Measurements from ENCODE around the gene EEFSEC. TPM values are rescaled to one million over a fixed set of nuclear protein-coding genes. Genes with fewer than 3 reads are reported as not detected.

The EEFSEC gene
- total and polyA plus RNA-seq, 12 donors, result 5.5 to 15.6 (median 10.4) TPM

DNA sequence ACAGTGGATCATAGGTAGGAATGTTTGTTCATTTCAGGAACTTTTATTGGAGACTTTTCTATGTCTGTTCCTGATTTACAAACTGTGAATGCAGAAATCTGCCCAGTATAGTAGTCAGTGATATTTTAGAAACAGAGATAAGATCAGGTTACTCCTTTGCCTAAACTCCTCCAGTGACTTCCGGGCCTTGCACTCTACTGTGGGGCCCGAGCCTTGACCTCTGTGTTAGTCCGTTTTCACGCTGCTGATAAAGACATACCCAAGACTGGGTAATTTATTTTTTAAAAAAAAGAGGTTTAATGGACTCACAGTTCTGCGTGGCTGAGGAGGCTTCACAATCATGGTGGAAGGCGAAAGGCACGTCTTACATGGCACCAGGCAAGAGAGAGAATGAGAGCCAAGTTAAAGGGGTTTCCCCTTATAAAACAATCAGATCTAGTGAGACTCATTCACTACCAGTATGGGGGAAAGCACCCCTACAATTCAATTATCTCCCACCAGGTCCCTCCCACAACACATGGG is 186.3 kb downstream of the EEFSEC start:
- H3K27ac ChIP-seq, result no peak overlapping the region
- peaks cover 0 to 3% of the 10 kb centered on the region in 2 donors for H3K36me3 ChIP-seq (replicated peaks in 1 of 2)
- no peak overlapping the region for H3K4me3 ChIP-seq
- intact Hi-C loops (cut with DNase I), result no loop called here
- H3K27me3 ChIP-seq, result no peaks in the 10 kb centered on the region
- TF ChIP-seq, protein P1, sequence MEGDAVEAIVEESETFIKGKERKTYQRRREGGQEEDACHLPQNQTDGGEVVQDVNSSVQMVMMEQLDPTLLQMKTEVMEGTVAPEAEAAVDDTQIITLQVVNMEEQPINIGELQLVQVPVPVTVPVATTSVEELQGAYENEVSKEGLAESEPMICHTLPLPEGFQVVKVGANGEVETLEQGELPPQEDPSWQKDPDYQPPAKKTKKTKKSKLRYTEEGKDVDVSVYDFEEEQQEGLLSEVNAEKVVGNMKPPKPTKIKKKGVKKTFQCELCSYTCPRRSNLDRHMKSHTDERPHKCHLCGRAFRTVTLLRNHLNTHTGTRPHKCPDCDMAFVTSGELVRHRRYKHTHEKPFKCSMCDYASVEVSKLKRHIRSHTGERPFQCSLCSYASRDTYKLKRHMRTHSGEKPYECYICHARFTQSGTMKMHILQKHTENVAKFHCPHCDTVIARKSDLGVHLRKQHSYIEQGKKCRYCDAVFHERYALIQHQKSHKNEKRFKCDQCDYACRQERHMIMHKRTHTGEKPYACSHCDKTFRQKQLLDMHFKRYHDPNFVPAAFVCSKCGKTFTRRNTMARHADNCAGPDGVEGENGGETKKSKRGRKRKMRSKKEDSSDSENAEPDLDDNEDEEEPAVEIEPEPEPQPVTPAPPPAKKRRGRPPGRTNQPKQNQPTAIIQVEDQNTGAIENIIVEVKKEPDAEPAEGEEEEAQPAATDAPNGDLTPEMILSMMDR (IDR thresholded peaks at IDR 0.05), result no peak
- TF ChIP-seq POLR2A (IDR thresholded peaks at IDR 0.05), result no peak
- no peaks in the 10 kb centered on the region for H3K9me3 ChIP-seq (replicated peaks in 1 of 3)
- no peaks in the 10 kb centered on the region for H3K4me1 ChIP-seq (replicated peaks in 1 of 2)
- 54 to 58% (median 55%) methylated on average over 7 of the region's 7 CpGs for WGBS, 4 donors
- DNase-seq, result peak in 2 of 7 donors; percentile 13 to 34

DNA sequence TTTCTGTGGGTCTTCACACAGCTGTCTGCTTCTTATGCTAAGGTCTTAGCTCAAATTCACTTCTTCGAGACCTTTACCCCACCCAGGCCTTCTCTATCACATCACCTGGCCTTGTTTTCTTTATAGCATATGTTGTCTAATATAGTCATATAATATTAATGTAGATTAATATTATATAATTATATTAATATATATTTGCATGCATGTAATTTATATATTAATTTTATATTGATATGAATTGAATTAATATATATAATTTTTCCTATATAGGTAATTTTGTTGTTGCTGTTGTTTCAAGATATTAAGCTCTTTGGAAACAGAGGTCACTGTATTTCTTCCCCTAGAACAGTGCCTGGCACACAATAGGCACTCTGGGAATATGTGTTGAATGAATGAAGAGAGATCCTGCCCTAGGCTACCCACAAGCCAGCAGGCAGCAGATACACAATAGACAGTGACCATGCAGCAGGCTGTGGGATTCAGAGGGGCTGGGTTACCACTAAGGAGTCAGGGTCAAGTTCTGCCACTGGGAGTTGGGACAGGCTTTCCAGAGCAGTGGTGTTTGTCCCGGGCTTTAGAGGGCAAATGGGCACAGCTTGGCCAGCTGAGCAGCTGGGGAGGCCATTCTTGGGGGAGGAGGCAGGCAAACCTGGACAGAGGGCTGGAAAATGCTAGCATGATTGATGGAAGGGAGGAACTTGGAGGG is 187.1 kb downstream of the EEFSEC start:
- no peak overlapping the region for H3K27ac ChIP-seq
- no peak overlapping the region for H3K4me3 ChIP-seq
- H3K36me3 ChIP-seq (replicated peaks in 1 of 2), result peaks cover 0 to 3% of the 10 kb centered on the region in 2 donors
- WGBS, 4 donors, result 71 to 100% (median 91%) methylated on average over 2 of the region's 2 CpGs
- DNase-seq, result no peak
- no peaks in the 10 kb centered on the region for H3K9me3 ChIP-seq (replicated peaks in 1 of 3)
- TF ChIP-seq, protein P1 (IDR thresholded peaks at IDR 0.05), result no peak
- TF ChIP-seq POLR2A (IDR thresholded peaks at IDR 0.05), result no peak
- no peaks in the 10 kb centered on the region for H3K27me3 ChIP-seq
- no peaks in the 10 kb centered on the region for H3K4me1 ChIP-seq (replicated peaks in 1 of 2)
- intact Hi-C loops (cut with DNase I), result no loop called here

DNA sequence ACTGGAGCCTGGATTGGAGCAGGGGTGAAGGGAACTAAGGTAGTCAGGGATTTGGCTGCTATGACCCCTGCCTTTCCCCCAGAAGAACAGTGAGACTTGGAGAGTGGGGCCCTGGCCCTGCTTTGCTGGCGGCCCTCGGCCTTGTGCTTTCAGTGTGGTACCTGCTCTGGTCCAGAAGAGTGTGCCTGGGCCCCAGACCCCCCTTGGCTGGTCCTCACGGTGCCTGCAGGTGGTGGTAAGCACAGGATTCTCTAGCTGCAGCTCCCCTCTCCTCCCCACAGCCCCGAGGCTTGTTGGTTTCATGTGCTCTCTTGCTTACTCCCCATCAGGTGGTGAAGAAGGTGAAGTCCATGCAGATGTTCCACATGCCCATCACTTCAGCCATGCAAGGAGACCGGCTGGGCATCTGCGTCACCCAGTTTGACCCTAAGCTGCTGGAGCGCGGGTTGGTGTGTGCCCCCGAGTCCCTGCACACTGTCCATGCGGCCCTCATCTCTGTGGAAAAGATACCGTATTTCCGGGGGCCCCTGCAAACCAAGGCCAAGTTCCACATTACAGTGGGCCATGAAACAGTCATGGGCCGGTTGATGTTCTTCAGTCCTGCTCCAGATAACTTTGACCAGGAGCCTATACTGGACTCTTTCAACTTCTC is 187.7 kb downstream of the EEFSEC start:
- H3K36me3 ChIP-seq (replicated peaks in 1 of 2), result peaks cover 0 to 3% of the 10 kb centered on the region in 2 donors
- no peaks in the 10 kb centered on the region for H3K4me1 ChIP-seq (replicated peaks in 1 of 2)
- no peak overlapping the region for H3K4me3 ChIP-seq
- WGBS, 4 donors, result 94 to 97% (median 95%) methylated on average over 9 to 13 of the region's 13 CpGs
- no peaks in the 10 kb centered on the region for H3K9me3 ChIP-seq (replicated peaks in 1 of 3)
- H3K27ac ChIP-seq, result no peak overlapping the region
- DNase-seq, result no peak
- TF ChIP-seq, protein P1 (IDR thresholded peaks at IDR 0.05), result no peak
- no peak for TF ChIP-seq POLR2A (IDR thresholded peaks at IDR 0.05)
- no peaks in the 10 kb centered on the region for H3K27me3 ChIP-seq
- intact Hi-C loops (cut with DNase I), result no loop called here

DNA sequence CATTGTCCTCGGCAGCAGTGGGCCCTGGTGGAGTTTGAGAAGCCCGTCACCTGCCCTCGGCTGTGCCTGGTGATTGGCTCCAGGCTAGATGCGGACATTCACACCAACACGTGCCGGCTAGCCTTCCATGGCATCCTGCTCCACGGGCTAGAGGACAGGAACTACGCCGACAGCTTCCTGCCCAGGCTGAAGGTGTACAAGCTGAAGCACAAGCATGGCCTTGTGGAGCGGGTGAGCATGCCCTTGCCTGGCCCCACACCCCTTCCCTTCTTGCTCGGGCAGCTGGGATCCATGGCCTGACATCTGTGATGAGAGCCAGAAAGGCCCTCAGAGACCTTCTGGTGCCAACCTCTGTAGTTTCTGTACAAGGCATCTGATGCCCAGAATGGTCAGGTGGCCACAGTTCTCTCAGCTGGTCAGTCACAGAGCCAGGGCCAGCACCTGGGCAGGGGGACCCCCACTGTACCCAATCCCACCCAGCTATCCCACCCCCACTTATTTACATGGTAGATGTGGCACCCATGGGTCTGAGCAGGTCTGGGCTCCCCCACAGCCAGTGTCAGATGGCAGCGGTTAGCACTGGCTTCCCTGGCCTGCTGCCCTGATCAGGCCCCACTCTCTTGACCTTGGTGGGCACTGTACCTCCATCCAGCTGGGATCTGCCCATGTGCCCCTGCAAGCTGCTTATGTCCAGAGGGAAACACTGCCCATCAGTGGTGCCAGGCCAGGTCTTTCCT is 188.5 kb downstream of the EEFSEC start:
- Histone ChIP-seq H3K4me3 (no peak overlapping the region), H3K27me3 (no peaks in the 10 kb centered on the region), H3K27ac (no peak overlapping the region), H3K4me1 (replicated peaks in 1 of 2) (no peaks in the 10 kb centered on the region), H3K9me3 (replicated peaks in 1 of 3) (no peaks in the 10 kb centered on the region), H3K36me3 (replicated peaks in 1 of 2) (peaks cover 0 to 3% of the 10 kb centered on the region in 2 donors)
- no peak for DNase-seq
- TF ChIP-seq POLR2A (IDR thresholded peaks at IDR 0.05), result no peak
- TF ChIP-seq, protein P1 (IDR thresholded peaks at IDR 0.05), result no peak
- 92 to 98% (median 97%) methylated on average over 10 to 12 of the region's 12 CpGs for WGBS, 4 donors
- intact Hi-C loops (cut with DNase I), result no loop called here

Data from adrenal gland (tissue), 12 donors.